Right renal cortex interstitium (tissue), 3 donors: ENCODE data around the gene RAPGEF5. TPM values are rescaled to one million over a fixed set of nuclear protein-coding genes. Genes with fewer than 3 reads are reported as not detected.
A peak's percentile ranks its signal among the peaks of the same experiment; 100 is the strongest.
"Not testable (repeated sequence)": the region's sequence is repeated elsewhere in the genome, so short reads cannot be mapped to it uniquely, and the experiment has no call there.

Experiments used
- DNase-seq, 3 donors: peaks; one replicate each; pipeline ENCODE4 v3.0.0-alpha.2; 2013; ENCODE audit warnings: low read depth in 3 of 3, low spot score in 2 of 3
- polyA plus RNA-seq, 3 donors: library from polyadenylated mRNA; unstranded; fragments of 120-200 nt; gene quantifications; one replicate each; pipeline ENCODE4 v1.2.1, GENCODE V29; 2013; ENCODE audit not compliant: insufficient read length in 3 of 3

RAPGEF5 gene
- polyA plus RNA-seq, 3 donors = 37.3 to 42.1 (median 38.1) TPM

- DNase-seq = no peak
These were observed 248.7 kb downstream of the RAPGEF5 start for GRCh38 chr7:22108151-22108845.

GRCh38 chr7:22105550-22105949 lies 251.4 kb downstream of the RAPGEF5 start:
- DNase-seq = no peak

DNA sequence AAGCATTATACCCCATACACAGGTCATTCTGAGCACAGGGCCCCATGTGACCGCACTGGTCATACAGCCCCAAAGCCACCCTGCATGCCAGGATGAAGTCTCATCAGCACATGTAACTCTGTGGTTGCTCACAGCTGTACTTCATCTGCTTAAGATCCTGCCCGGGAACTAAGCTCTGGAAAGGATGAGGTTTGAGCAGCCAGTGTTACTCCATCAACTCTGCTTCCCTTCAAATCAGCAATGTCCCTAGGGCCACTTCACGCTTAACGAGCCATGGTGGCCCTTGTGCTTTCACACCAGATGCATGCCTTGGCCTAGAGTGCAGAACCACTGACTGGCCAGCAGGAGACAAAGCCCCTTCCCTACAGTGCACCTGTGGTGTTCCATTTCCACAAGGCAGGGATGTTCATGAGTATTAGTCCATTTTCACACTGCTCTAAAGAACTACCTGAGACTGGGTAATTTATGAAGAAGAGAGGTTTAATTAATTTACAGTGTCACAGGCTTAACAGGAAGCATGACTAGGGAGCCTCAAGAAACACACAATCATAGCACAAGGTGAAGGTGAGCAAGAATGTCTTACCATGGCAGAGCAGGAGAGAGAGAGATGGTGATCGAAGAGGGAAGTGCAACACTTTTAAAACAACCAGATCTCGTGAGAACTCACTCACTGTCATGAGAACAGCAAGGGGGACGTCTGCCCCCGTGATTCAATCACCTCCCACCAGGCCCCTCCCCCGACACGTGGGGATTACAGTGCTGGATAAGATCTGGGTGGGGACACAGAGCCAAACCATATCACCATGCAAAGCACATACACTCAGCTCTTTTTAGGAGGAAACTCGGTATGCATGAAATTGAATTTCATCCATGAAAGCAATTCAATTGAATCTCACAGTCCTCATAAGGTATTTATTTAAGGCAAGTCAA lies 262.3 kb downstream of the RAPGEF5 start:
- DNase-seq = no peak

- no peak for DNase-seq
These were observed 263.0 kb downstream of the RAPGEF5 start for GRCh38 chr7:22093936-22094335.

DNA sequence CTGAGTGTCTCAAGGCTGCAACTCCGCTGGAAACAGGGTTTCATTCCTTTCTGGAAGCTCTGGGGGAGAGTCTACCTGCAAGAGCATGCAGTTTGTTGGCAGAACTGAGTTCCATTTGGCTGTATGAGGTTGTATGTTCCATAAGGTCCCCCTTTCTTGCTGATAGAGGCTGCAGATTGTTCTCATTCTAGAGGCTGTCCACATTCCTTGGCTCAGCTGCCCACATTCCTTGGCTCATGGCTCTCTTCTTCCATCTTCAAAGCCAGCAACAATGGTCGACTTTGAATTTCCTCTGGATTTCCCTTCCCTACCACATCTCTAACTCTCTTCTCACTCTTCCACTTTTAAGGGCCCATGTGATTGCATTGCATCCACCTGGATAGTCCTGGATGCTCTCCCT lies 264.0 kb downstream of the RAPGEF5 start:
- DNase-seq = no peak

DNA sequence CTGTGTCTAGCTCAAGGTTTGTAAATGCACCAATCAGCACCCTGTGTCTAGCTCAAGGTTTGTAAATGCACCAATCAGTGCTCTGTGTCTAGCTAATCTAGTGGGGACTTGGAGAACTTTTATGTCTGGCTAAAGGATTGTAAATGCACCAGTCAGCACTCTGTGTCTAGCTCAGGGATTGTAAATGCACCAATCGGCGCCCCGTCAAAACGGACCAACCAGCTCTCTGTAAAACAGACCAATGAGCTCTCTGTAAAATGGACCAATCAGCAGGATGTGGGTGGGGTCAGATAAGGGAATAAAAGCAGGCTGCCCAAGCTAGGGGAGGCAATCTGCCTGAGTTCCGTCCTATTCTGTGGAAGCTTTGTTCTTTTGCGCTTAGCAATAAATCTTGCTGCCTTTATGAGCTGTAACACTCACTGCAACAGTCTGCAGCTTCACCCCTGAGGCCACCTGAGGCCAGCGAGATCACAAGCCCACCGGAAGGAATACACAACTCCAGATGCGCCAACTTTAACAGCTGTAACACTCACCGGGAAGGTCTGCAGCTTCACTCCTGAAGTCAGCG lies 265.9 kb downstream of the RAPGEF5 start:
- DNase-seq = not testable (repeated sequence)

DNA sequence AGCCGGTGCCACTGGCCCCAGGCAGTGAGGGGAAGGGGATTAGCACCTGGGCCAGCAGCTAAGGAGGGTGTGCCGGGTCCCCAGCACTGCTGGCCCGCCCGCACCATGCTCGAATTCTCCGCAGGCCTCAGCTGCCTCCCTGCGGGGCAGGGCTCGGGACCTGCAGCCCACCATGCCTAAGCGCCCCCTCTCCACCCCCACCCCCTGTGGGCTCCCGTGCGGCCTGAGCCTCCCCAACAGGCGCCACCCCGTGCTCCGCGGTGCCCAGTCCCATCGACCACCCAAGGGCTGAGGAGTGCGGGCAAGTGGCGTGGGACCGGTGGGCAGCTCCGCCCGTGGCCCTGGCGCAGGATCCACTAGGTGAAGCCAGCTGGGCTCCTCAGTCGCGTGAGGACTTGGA lies 266.4 kb downstream of the RAPGEF5 start:
- DNase-seq = no peak

- no peak for DNase-seq
These were observed 266.8 kb downstream of the RAPGEF5 start for GRCh38 chr7:22090107-22090506.

DNA sequence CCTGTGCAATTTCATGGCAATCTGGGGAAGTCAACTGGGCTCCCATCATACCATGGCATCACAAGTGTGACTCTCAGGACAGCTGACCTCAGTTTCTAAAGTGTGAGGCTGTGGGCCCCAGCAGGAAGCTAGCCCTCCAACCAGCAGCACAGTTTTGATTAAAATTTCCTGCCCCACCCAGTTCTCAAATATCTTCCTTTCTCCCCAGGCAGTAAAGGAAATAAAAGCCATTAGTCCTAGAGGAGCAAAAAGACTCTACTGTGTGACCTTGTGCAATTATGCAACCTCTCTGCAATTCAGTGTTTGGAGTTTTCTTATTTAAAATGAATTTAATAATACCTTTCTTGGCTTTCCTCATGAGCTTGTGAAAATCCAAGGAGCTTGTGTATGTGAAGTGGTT lies 268.1 kb downstream of the RAPGEF5 start:
- DNase-seq = no peak

- DNase-seq = no peak
These were observed 269.1 kb downstream of the RAPGEF5 start for GRCh38 chr7:22087861-22088260.

GRCh38 chr7:22083704-22084240 lies 273.2 kb downstream of the RAPGEF5 start:
- no peak for DNase-seq

- peak; percentile 72 to 84 (median 78) for DNase-seq
These were observed 273.9 kb downstream of the RAPGEF5 start for GRCh38 chr7:22082886-22083703.

DNA sequence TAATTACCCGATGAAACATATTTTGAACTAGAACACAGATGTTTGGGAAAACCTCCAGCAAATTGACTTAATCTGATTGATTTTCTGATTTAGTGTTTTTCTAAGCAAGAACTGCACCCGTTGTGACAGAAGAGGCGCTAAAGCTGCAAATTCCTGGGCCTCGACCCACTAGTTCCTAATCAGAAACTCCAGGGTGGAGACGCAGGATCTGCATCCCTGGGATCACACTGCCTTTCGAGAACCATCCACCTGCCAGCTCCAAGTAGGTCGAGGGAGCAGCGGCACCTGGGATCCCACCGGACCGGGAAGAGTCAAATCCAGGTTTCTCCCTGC lies 274.4 kb downstream of the RAPGEF5 start:
- DNase-seq = no peak

DNA sequence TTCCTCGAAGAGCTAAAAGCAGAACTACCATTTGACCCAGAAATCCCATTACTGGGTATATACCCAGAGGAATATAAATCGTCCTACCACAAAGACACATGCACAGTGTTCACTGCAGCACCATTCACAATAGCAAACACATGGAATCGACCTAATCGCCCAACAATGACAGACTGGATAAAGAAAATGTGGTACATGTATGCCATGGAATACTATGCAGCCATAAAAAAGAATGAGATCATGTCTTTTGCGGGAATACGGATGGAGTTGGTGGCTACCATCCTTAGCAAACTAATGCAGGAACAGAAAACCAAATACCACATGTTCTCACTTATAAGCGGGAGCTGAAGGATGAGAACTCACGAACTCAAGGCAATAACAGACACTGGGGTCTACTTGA lies 276.7 kb downstream of the RAPGEF5 start:
- not testable (repeated sequence) for DNase-seq

- not testable (repeated sequence) for DNase-seq
These were observed 278.1 kb downstream of the RAPGEF5 start for GRCh38 chr7:22078872-22079271.

DNA sequence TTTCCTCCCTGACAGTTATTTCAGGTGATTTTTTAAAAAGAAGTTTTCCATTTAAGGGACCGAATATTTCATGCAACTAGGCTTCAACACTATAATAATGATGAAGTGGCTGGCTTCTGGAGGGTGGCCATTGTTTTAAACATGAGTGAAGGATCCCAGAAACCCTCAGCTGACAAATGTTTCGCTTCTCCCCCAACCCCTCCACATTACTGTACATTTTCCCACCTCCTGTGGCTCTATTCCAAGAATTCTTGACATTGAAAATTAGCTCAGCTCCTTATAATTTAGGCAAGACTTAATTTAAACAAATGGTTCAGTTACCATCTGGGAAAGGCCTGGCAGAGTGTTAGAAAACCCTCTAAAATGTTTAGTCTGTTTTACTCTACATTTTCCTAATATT lies 281.4 kb downstream of the RAPGEF5 start:
- no peak for DNase-seq

GRCh38 chr7:22074897-22075296 lies 282.1 kb downstream of the RAPGEF5 start:
- no peak for DNase-seq
